ENCODE measurements around the gene ZNF850.

The ZNF850 gene

DNA sequence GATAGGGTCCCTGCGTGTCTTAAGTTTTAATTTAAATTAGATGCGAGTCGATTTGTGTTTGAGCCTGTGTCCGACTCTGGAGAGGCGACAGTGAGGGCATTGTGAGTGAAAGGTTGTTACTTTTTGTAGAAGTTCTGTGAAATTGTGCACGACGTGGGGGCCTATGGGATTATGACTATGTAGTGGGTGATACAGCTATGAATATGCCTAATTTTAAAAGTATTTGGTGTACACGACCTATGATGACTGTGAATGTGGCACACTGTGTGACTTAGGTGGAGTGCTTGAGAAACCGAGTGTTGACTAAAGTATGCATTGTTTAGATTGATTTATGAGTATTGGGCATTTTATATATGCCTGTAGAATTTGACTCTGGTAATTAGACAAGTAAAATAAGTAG, 84.5 kb downstream of the ZNF850 start:
- in situ Hi-C loops (cut with MboI; ENCODE audit: low sequenced_read_pairs, unreplicated experiment): no loop called here
- DNase-seq (ENCODE audit: low spot score): peak; percentile 16
- no peak for TF ChIP-seq CTCF (IDR thresholded peaks at IDR 0.05; ENCODE audit: borderline replicate concordance, control extremely low read depth, extremely low read depth, insufficient read depth, missing control alignments)

DNA sequence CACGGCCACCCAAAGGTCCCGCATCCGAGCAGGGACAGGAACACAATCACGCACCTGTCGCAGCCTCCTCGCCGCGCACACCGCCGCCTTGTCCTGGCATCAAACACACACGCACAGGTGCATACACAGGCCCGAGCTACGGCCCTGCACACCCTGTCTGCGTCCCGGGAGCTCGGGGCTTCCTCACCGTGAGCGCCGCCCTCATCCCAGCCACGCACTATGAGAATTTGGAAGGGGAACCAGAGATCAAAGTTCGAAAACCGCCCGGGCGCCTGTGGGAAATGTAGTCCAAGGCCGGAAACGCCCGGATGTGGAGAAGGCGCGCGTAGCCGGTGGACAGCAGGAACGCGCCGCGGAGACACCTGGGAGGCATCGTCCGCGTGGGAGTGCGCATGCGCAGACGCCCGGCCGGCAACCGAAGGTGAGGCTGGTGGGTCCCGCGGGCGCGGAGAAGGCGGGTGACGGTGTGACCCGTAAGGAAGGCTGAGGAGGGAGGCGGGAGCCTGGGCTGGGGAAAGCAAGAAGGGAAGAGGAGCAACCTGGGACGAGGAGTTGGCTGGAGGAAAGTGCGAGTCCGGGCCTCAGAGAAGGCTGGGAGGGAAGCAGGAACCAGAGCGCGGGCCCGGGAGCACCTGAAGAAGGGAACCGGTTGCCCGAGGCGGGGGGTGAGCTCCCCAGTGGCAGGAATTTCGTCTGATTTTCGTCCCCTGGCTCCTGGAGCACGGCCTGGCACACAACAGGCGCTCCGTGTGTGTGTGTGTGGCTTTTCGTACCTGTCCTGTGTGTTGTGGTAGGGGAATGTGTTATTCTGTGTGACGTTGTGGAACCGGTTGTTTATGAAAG, 85.2 kb downstream of the ZNF850 start, which contains the start of gene ZNF567:
TSS of gene ZNF567 (plus strand) at position 399 of the 843 bp plus-strand sequence. CDS start 7,256 bp downstream, outside the sequence.
- in situ Hi-C loops (cut with MboI; ENCODE audit: low sequenced_read_pairs, unreplicated experiment): no loop called here
- TF ChIP-seq CTCF (IDR thresholded peaks at IDR 0.05; ENCODE audit: borderline replicate concordance, control extremely low read depth, extremely low read depth, insufficient read depth, missing control alignments): no peak
- DNase-seq (ENCODE audit: low spot score): peak; percentile 99

GRCh38 chr19:36686365-36687213, 86.0 kb downstream of the ZNF850 start:
- in situ Hi-C loops (cut with MboI; ENCODE audit: low sequenced_read_pairs, unreplicated experiment): no loop called here
- TF ChIP-seq CTCF (IDR thresholded peaks at IDR 0.05; ENCODE audit: borderline replicate concordance, control extremely low read depth, extremely low read depth, insufficient read depth, missing control alignments): no peak
- DNase-seq (ENCODE audit: low spot score): no peak

- DNase-seq (ENCODE audit: low spot score): no peak
- in situ Hi-C loops (cut with MboI; ENCODE audit: low sequenced_read_pairs, unreplicated experiment): no loop called here
- TF ChIP-seq CTCF (IDR thresholded peaks at IDR 0.05; ENCODE audit: borderline replicate concordance, control extremely low read depth, extremely low read depth, insufficient read depth, missing control alignments): no peak
Observed at GRCh38 chr19:36685835-36686234, 86.8 kb downstream of the ZNF850 start.

DNA sequence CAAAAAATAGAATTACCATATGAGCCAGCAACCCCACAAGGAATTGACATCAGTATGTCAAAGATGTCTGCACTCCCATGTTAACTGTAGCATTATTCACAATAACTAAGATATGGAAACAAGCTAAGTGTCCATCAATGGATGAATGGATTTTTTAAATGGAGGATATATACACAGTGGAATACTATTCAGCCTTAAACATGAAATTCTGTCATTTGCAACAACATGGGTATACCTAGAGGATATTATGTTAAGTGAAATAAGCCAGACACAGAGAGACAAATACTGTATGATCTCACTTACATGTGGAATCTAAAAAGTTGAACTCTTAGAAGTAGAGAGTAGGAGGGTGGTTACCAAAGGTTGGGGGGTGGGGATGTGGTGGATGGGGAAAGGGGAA, 93.2 kb downstream of the ZNF850 start:
- DNase-seq (ENCODE audit: low spot score): no peak
- no peak for TF ChIP-seq CTCF (IDR thresholded peaks at IDR 0.05; ENCODE audit: borderline replicate concordance, control extremely low read depth, extremely low read depth, insufficient read depth, missing control alignments)
- in situ Hi-C loops (cut with MboI; ENCODE audit: low sequenced_read_pairs, unreplicated experiment): no loop called here

- DNase-seq (ENCODE audit: low spot score): no peak
- in situ Hi-C loops (cut with MboI; ENCODE audit: low sequenced_read_pairs, unreplicated experiment): no loop called here
- TF ChIP-seq CTCF (IDR thresholded peaks at IDR 0.05; ENCODE audit: borderline replicate concordance, control extremely low read depth, extremely low read depth, insufficient read depth, missing control alignments): no peak
Observed at GRCh38 chr19:36674201-36674600, 98.4 kb downstream of the ZNF850 start.

All from GM13976 (cell line).